Natural killer cell (primary cell): ENCODE results near the gene MARK3. TPM values are rescaled to one million over a fixed set of nuclear protein-coding genes. Genes with fewer than 3 reads are reported as not detected.

Source experiments
- ATAC-seq, 3 donors: fragments of 150-1000 bp in 2 of 3; fragments of 200-7000 bp in 1 of 3; cut with Tn5 transposase; 1 replicate in 1 of 3; 2 replicates in 2 of 3; pipeline ENCODE4 v1.10.0; 2021; ENCODE audit warnings: mild to moderate bottlenecking in 2 of 3, moderate library complexity in 2 of 3
- DNase-seq, 2 donors: peaks; one replicate each; pipeline versions ENCODE4 v3.0.0 to v3.0.0-alpha.2; 2013 to 2021; ENCODE audit warnings: mixed read lengths in 1 of 2
- H3K27ac ChIP-seq: one replicate; pipeline ENCODE4 v1.5.1; 2013; ENCODE audit warnings: mild to moderate bottlenecking, low read length
- H3K27me3 ChIP-seq: one replicate; pipeline ENCODE4 v1.6.1; 2013; ENCODE audit warnings: low read length; ENCODE audit not compliant: control insufficient read depth, insufficient read depth
- H3K36me3 ChIP-seq: one replicate; pipeline ENCODE4 v1.6.1; 2013; ENCODE audit warnings: low read length; ENCODE audit not compliant: control insufficient read depth, insufficient read depth
- H3K4me1 ChIP-seq: one replicate; pipeline ENCODE4 v1.6.1; 2013; ENCODE audit warnings: low read length; ENCODE audit not compliant: control insufficient read depth, insufficient read depth
- H3K4me3 ChIP-seq: one replicate; pipeline ENCODE4 v1.5.1; 2013; ENCODE audit warnings: low read length
- H3K9me3 ChIP-seq: one replicate; pipeline ENCODE4 v1.6.1; 2013; ENCODE audit warnings: low read length; ENCODE audit not compliant: control insufficient read depth, insufficient read depth
- H3K27ac Mint-ChIP-seq, 2 donors: one replicate each; pipeline ENCODE4 v1.8.0; 2022; ENCODE audit warnings: mild to moderate bottlenecking in 2 of 2, mixed read lengths in 2 of 2, moderate library complexity in 1 of 2
- H3K27me3 Mint-ChIP-seq, 2 donors: one replicate each; pipeline ENCODE4 v1.8.0; 2022; ENCODE audit warnings: low read depth in 2 of 2, mixed read lengths in 2 of 2
- H3K36me3 Mint-ChIP-seq: one replicate; pipeline ENCODE4 v1.8.0; 2022; ENCODE audit warnings: mixed read lengths
- H3K4me1 Mint-ChIP-seq, 2 donors: one replicate each; pipeline ENCODE4 v1.8.0; 2022; ENCODE audit warnings: mixed read lengths in 2 of 2
- H3K4me3 Mint-ChIP-seq: one replicate; pipeline ENCODE4 v1.8.0; 2022; ENCODE audit warnings: mild to moderate bottlenecking, moderate library complexity, mixed read lengths
- H3K9me3 Mint-ChIP-seq, 2 donors: one replicate each; pipeline ENCODE4 v1.8.0; 2022; ENCODE audit warnings: mixed read lengths in 2 of 2
- CTCF ChIP-seq: fragments of 200-600 bp; IDR thresholded peaks from one replicate; pipeline ENCODE4 v1.8.0; 2022; ENCODE audit warnings: antibody characterized with exemption
- WGBS: methylation state at CpG from one replicate; pipeline ENCODE4 v1.1.7; 2013; ENCODE audit warnings: missing lambda C conversion rate; ENCODE audit not compliant: insufficient coverage; 5-methylcytosine and 5-hydroxymethylcytosine counted together
- intact Hi-C: fragments of 100-400 bp; cut with micrococcal nuclease; formaldehyde crosslinking; loops from one replicate; pipeline ENCODE4 v1.14.2; 2022
- total RNA-seq, 4 donors: library from RNA; stranded (reverse); fragments of 120-200 nt in 1 of 4; gene quantifications; one replicate each; pipeline versions ENCODE4 v1.2.3 to v1.2.4, GENCODE V29; 2013 to 2022

Gene MARK3
- total RNA-seq, 3 donors from 2014 or later (not counting 1 experiment from before 2014, with no cell fraction given), result 138 to 167 (median 152) TPM

GRCh38 chr14:103532216-103533136, 147.3 kb downstream of the MARK3 start:
- no peak overlapping the region for H3K27ac Mint-ChIP-seq
- peak overlapping the region; percentile 4 for H3K4me3 Mint-ChIP-seq
- Histone ChIP-seq H3K27me3 (no peaks in the 10 kb centered on the region), H3K4me3 (no peak overlapping the region), H3K27ac (no peak overlapping the region), H3K36me3 (peaks cover 7% of the 10 kb centered on the region), H3K4me1 (peaks cover 33% of the 10 kb centered on the region), H3K9me3 (no peaks in the 10 kb centered on the region)
- 93% methylated on average over 32 of the region's 32 CpGs for WGBS
- H3K4me1 Mint-ChIP-seq, result peaks cover 13 to 41% of the 10 kb centered on the region in 2 donors
- TF ChIP-seq CTCF, result no peak
- H3K36me3 Mint-ChIP-seq, result no peaks in the 10 kb centered on the region
- H3K27me3 Mint-ChIP-seq, result no peaks in the 10 kb centered on the region
- no peaks in the 10 kb centered on the region for H3K9me3 Mint-ChIP-seq
- ATAC-seq (no peak), DNase-seq (no peak)
- intact Hi-C loops, result no loop called here

DNA sequence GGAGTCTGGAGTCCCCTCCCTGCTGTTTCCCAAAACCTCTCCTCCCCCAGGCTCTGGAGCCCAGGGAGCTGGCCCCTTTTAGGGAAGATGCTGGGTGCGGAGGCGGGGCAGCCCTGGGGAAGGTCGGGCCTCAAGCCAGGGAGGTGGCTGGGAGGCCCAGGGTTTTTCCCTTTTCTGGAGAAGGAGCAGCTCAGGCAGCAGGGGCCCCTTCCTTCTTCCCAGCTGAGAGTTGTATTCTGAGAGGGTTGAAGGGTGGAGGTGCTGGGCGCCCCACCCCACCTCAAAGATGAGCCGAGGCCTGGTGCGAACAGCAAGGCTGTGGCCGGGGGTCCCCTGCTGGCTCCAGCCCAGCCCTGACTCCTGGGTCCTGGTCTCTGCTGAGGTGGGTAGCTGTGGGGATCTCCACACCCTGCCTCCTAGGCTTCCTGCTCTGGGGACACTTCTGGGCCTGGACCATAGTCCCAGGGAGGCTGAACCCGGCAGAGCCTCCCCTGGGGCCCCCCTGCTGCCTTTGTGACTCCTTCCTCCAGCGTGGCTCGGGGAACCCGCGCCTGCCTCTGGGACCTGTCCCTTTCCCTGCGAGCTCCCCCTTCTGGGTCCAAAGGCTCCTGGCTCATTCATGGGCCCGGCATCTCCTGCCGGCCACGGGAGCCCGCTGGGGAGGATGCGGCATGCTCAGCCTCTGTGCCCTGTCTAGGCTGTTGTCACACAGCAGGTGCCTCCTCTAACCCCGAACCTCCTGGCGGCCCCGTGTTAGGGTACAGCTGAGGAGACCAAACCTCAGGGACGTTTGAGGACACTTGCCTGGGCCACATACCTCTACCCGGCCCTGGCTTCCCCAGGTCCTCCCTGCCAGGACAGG, 148.2 kb downstream of the MARK3 start:
- Histone ChIP-seq H3K4me3 (no peak overlapping the region), H3K27me3 (no peaks in the 10 kb centered on the region), H3K9me3 (no peaks in the 10 kb centered on the region), H3K4me1 (peaks cover 25% of the 10 kb centered on the region), H3K27ac (no peak overlapping the region), H3K36me3 (peaks cover 7% of the 10 kb centered on the region)
- no peaks in the 10 kb centered on the region for H3K27me3 Mint-ChIP-seq
- 92% methylated on average over 22 of the region's 23 CpGs for WGBS
- intact Hi-C loops, result no loop called here
- H3K36me3 Mint-ChIP-seq, result no peaks in the 10 kb centered on the region
- peaks cover 11 to 34% of the 10 kb centered on the region in 2 donors for H3K4me1 Mint-ChIP-seq
- H3K9me3 Mint-ChIP-seq, result no peaks in the 10 kb centered on the region
- H3K4me3 Mint-ChIP-seq, result no peak overlapping the region
- no peak overlapping the region for H3K27ac Mint-ChIP-seq
- DNase-seq (no peak), ATAC-seq (no peak)
- no peak for TF ChIP-seq CTCF

DNA sequence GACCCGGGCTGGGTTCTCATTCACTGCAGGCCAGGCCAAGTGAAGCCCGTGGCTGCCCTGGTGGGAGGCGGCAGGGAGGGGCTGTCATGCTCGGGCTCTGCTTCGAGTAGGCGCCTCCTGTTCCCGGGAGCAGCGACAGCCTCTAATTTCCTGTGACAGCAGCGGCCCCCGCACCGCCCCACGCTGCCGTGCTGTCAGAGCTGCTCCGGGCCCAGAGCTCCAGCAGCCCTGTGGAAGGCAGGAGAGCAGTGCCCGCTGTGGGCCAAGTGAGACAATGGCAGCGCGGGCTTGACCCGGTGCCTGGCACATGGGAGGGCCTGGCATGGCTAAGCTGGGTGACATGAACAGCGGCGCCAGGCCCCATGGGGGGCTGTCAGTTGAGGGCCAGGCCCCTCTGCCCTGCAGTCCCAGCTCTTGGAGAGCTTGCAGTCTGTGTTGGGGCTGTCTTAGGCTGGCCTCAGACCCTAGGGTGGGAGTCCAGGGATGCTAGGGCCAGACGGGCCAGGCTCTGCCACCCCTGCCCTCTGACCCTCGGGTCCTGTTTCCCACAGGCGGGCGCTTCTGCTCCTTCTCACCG, 148.9 kb downstream of the MARK3 start:
- intact Hi-C loops, result no loop called here
- DNase-seq (no peak), ATAC-seq (no peak)
- H3K4me3 ChIP-seq, result no peak overlapping the region
- H3K9me3 ChIP-seq, result no peaks in the 10 kb centered on the region
- no peak overlapping the region for H3K27ac Mint-ChIP-seq
- H3K27me3 ChIP-seq, result no peaks in the 10 kb centered on the region
- TF ChIP-seq CTCF, result no peak
- H3K36me3 ChIP-seq, result peaks cover 7% of the 10 kb centered on the region
- 94% methylated on average over 25 of the region's 25 CpGs for WGBS
- H3K27ac ChIP-seq, result no peak overlapping the region
- no peaks in the 10 kb centered on the region for H3K36me3 Mint-ChIP-seq
- H3K4me1 Mint-ChIP-seq, result peaks cover 11 to 27% of the 10 kb centered on the region in 2 donors
- H3K9me3 Mint-ChIP-seq, result no peaks in the 10 kb centered on the region
- H3K4me3 Mint-ChIP-seq, result no peak overlapping the region
- no peaks in the 10 kb centered on the region for H3K27me3 Mint-ChIP-seq
- H3K4me1 ChIP-seq, result peaks cover 20% of the 10 kb centered on the region
